Raji (cell line): ENCODE results near the gene ABHD5.

Source experiments
- POLR2A ChIP-seq: IDR thresholded peaks from 2 replicates; pipeline ENCODE4 v1.6.1; 2011; ENCODE audit warnings: low read depth, low read length, control low read depth; ENCODE audit not compliant: insufficient read depth

ABHD5 gene

DNA sequence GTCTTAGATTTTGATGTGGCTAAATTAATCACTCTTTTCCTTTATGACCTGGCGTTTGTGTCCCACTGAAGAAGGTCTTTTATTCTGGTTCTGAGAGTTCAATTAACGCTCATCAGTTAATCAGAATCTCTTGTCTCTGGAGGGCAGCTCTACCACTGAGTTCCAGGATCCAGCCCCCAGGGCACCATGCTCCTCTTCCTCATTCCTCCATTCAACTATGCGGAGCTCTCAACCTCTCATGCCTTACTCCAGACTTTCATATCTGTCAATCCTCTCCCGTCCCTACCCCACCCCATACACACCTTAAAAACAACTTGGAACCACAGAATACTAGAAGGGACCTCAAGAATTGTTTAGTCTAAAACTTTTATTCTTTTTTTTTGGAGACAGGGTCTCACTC, 4.8 kb upstream of the ABHD5 start:
- TF ChIP-seq POLR2A = no peak

GRCh38 chr3:43686333-43686699, 4.4 kb upstream of the ABHD5 start:
- TF ChIP-seq POLR2A = no peak

DNA sequence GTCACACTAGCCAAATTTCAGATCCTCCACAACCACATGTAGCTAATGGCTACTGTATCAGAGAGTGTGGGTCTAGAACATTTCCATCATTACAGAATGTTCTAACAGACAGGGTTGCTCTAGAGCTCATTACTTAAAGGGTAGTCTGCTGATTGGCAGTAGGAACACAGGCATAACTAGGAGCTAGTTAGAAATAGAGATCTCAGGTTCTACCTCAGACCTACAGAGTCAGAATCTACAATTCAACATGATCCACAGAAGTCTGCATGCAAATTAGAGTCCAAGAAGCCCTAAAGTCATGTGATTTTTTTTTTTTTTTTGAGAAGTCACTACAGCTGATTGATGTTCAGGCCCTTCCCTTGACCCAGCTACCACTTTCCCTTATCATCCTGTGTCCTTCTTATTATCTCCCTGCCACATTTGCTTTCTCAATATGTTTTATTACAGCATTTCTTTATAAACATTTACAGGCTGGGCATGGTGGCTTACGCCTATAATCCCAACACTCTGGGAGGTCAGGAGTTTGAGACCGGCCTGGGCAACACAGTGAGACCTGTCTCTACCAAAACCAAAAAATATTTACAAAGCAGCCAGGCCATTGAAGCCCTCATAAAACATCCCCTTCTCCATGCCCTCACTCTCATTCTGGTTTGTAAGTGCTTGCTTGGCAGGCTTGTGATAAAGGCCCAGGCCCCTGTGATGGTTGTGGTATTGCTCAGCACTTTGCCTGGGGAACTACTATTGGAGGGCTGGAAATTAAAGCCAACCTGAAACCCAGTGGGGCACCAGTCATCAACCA, 3.8 kb upstream of the ABHD5 start:
- no peak for TF ChIP-seq POLR2A

DNA sequence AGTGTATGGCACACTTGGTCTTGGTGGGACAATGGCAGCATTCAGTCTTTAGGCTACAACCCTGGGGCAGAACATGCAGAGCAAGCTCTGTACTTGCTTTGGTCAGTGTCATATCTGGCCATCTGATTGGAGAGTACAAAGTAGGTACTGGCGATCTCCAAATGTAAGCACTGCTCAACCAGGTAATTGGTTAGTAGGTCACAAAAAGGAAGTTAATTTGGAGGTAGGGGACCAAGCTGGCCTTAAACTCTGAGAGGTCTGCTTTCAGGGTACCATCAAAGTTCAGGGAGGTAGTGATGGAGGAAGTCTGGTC, 3.3 kb upstream of the ABHD5 start:
- no peak for TF ChIP-seq POLR2A

GRCh38 chr3:43688245-43688650, 2.5 kb upstream of the ABHD5 start:
- TF ChIP-seq POLR2A = no peak

- no peak for TF ChIP-seq POLR2A
These were observed 1.6 kb upstream of the ABHD5 start for GRCh38 chr3:43689166-43689565.

DNA sequence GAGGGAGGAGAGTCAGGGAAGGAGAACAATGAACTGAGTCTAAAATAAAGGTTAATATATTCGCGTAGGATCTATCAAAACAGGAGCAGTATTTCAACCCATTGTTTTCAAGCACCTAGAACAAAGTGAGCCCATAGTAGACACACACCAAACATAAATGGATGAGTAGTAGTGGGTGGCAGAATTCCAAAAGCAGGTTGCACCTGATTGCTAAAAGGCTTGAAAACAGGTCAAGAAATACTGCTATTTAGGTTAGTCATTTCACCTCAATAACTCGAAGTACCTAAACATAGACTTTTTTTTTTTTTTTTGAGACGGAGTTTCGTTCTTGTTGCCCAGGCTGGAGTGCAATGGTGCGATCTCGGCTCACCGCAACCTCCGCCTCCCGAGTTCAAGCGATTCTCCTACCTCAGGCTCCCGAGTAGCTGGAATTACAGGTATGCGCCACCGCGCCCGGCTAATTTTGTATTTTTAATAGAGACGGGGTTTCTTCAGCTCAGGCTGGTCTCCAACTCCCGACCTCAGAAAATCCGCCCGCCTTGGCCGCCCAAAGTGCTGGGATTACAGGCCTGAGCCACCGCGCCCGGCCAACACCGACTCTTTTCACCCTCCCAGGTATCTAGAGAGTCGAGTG, 855 bp upstream of the ABHD5 start:
- no peak for TF ChIP-seq POLR2A

DNA sequence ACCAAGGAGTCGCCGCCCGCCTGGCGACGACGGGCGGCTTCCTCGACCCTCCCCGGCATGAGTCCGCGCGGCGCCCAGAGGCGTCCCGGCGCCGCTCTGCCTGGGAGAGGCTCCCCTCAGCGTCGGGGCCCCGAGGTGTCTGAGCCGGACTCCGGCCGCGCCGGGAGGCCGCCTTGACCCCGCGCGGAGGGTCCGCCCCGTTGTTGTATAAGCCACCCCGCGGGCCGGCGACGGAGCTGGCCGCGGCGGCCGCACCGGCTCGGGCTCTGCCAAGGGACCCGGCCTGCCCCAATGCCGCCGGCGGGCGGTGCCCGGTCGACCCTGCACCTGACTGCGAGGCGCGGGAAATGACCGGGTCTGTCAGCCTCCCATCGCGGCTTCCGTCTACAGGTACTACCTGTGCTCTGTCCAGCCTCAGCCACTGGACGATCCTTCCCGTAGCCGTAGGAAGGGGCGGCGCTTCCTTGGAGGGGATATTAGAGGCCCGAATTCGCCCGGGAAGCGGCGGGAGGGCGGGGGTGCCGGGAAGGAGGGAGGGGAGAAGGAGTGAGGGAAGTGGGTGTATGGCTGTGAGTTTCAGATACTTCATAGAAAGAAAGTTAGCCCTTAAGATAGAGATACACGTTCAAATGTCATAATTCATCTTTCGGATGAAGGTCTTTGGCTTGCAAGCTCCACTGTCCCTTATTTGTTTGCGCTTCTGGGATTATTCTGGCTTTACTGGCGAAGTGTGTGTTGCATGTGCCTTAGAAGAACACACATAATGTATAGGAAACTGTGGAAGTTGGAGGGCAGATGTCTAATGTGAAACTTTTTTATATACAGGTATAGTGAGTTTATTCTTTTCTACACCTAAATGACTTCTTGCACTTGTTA, 620 bp downstream of the ABHD5 start:
- TF ChIP-seq POLR2A = no peak

GRCh38 chr3:43692085-43692855, 1.5 kb downstream of the ABHD5 start:
- no peak for TF ChIP-seq POLR2A

- no peak for TF ChIP-seq POLR2A
These were observed 2.2 kb downstream of the ABHD5 start for GRCh38 chr3:43692971-43693370.

DNA sequence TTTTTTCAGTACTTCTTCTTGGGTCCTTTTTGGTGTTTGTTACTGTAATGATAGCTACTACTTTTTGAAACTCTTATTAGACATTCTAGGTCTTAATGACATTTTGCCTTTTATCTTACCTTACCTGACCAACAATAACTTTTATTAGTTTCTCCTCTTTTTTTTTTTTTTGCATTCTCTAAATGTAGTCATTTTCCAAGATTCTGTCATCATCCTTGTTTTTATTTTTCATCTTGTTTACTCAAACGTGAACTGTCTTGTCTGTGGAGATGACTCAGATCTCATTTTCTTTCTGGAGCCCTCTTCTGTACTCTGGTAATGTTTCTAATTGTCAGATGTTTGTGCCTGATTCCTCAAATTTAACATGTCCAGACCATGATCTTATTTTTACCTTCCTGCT, 2.9 kb downstream of the ABHD5 start:
- TF ChIP-seq POLR2A = no peak

DNA sequence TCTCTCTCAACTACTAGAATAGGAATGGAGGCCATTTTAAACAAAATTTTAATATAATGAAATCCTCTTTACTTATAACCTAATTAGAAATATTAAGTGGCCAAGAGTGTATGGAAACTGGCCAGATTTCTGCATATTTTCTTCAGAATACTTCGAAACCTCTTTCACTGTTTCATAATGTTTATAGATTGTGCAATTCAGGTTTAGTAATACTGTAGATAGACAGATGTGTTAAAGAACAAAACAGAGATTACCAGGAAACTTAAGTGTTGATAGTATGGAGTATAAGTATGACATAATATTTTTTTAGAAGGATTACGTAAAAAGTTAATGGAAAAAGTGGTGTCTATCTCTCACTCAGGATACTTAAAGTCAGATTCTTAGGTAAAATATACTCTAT, 4.7 kb downstream of the ABHD5 start:
- TF ChIP-seq POLR2A = no peak

GRCh38 chr3:43695863-43696262, 5.1 kb downstream of the ABHD5 start:
- TF ChIP-seq POLR2A = no peak

- no peak for TF ChIP-seq POLR2A
These were observed 5.7 kb downstream of the ABHD5 start for GRCh38 chr3:43696441-43696840.

DNA sequence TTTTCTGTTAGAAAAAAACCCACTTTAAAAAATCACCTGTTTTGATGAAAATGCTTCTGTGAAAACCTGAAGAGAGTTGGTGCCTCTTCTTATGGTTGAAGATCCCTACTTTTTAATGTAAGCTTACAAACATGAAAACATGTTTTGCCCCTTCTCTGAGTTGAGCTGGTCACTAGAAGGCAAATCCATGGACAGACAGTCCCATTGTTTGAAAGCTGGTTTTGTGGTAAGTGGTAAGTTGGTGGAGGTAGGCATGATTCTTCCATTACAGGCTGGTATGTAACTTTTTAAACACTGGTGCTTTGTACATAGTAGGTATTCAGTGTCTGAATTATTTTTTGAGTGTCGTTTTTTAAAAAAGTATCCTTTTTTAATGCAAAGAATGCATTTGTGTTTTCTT, 6.1 kb downstream of the ABHD5 start:
- TF ChIP-seq POLR2A = no peak
